Activated effector memory CD4-positive, alpha-beta T cell treated with Interleukin-2 at 50 U/mL for 16 hours (primary cell): ENCODE data around the gene ZNF789.
A peak's percentile ranks its signal among the peaks of the same experiment; 100 is the strongest.
"Not testable (repeated sequence)": the region's sequence is repeated elsewhere in the genome, so short reads cannot be mapped to it uniquely, and the experiment has no call there.

Experiments used
- DNase-seq: peaks from one replicate; pipeline ENCODE4 v3.0.0-alpha.2; 2020

The ZNF789 gene

DNA sequence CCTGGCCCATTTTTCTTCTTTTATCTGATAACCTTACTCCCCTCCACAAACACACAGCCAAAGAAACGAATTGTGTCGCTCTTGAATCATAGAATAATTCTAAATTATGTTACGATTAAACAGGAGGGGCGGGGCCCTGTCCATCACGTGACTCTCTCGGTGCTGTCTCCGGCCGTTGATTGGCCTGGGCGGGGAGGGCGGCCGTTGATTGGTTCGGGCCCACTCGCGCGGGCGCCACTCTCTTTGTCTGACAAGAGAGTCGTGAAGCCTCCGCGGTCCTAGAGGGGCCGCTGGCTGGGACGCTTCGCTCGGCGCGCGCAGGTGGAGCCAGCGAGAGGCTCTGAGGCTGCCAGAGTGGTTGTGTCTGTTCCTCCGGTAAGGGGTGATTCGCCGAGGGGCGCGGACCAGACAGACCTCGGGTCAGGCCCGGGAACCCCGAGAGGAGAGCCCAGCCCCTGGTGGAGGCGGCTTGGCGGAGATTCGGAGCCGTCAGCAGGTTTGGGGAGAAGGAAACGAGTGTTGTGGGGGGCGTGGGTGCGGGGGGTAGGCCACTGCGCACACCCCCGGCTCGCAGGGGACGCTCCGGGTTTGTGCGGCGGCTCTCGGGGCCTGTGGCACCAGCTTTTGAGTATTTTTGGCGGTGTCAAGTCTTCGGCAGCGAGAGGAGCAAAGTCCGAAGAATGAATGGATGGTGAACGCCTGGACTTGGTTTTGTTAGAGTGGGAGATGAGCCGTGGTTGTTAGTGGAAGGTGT, at the start of gene ZNF789:
Gene ZNF789, plus strand, starts transcription at position 330 of the 754 bp plus-strand sequence. CDS start 3,567 bp downstream, outside the sequence.
- peak; percentile 97 for DNase-seq

DNA sequence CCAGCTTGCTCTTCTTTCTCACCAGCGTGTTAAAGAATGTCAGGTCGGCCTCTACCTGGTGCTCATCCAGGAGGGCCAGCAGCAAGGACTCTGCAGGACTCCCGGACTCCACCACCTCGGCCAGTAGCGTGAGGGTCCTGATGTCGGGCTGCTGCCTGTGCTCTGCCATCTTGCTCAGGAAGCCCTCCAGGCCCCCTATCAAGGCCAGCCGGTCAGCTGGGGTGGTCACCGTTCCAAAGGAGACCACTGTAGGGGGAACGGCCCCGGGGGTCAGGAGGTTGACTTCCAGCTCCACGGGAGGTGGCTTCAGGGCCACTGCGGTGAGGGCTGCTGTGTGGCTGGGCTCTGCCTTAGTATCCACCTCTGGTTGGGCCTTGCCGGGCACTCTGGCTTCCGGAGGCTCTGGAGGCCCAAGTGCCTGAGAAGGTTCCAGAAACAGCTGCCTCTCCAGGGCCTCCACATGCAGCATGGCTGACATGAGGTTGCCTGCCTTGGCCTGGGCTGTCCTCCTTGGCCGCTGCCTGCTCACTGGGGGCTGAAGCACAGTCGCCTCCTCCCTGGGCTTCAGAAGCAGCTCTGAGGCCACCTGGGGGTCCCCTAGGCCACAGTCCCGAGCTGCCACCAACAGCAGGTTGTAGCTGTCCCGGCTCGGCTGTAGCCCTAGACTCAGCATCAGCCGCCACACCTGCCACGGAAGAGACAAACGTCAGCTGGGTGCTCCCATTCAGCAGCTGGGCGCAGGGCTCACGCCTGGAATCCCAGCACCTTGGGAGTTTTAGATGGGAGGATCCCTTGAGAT, 47.6 kb upstream of the ZNF789 start:
- no peak for DNase-seq

DNA sequence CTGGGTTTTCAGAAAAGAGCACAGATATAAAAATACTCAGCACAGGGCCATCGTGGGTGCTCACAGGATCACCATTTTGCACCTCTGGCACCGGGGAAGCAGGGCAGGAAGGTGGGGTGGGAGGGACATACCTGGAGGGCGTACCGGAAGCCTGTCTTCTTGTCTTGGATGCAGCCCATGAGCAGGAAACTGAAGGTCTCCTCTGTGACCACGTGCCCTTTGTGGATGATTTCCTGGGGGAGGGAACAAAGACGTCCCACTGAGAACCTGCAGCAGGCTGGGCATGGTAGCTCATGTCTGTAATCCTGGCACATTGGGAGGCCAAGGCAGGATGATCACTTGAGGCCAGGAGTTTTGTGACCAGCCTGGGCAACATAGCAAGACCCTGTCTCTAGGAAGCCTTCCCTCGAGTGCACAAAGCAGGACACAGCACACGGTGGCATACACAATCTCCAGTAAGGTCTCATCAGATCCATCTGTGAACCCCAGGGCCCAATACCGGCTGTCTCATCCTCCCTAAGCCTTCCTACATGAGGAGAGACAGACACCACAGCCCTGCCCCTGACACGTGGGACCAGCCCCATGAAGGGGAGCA, 43.6 kb upstream of the ZNF789 start:
- DNase-seq = no peak

DNA sequence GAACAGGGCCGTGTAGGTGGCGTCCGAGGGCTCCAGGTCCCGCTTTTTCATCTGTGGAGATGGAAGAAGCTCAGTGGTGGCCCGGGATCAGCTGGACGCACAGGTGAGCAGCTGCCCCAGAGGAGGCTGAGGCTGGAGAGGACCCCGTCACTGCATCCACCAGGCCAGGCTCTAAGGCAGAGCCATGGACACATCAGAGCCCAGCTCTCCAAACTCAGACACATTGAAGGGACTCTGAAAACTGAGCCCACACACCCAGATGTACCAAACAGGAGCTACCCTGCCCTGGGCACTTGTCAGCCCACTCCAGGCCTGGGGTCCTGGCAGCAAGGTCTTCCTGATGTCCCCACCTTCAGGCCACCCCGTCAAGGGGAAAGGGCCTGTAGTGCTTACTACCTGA, 42.9 kb upstream of the ZNF789 start:
- DNase-seq = no peak

DNA sequence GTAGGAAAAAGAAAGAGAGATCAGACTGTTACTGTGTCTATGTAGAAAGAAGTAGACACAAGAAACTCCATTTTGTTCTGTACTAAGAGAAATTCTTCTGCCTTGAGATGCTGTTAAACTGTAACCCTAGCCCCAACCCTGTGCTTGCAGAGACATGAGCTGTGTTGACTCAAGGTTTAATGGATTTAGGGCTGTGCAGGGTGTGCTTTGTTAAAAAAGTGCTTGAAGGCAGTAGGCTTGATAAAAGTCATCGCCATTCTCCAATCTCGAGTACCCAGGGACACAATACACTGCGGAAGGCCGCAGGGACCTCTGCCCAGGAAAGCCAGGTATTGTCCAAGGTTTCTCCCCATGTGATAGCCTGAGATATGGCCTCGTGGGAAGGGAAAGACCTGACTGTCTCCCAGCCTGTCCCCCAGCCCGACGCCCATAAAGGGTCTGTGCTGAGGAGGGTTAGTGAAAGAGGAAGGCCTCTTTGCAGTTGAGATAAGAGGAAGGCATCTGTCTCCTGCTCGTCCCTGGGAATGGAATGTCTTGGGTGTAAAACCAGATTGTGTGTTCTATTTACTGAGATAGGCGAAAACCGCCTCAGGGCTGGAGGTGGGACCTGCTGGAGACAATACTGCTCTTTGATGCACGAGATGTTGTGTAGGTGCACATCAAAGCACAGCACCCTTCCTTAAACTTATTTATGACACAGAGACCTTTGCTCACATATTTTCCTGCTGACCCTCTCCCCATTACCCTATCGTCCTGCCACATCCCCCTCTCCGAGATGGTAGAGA, 40.7 kb upstream of the ZNF789 start:
- not testable (repeated sequence) for DNase-seq

DNA sequence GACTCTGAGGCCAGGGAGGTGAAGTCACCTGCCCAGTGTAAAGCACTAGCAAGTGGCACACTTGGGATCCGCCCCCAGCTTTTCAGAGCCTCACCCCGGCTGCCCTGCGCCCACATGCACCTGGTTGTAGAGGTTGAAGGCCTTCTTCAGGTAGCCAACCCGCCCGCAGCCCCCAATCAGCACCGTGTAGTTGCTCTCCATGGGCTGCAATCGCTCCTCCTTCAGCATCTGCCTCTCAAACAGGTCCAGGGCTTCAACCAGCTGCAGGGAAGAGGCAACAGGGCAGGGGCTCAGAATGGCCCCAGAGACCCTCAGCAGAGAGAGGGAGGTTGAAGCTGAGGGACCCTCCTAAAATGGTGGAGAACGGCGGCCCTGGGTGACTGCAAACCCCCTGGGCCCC, 39.5 kb upstream of the ZNF789 start:
- DNase-seq = no peak

DNA sequence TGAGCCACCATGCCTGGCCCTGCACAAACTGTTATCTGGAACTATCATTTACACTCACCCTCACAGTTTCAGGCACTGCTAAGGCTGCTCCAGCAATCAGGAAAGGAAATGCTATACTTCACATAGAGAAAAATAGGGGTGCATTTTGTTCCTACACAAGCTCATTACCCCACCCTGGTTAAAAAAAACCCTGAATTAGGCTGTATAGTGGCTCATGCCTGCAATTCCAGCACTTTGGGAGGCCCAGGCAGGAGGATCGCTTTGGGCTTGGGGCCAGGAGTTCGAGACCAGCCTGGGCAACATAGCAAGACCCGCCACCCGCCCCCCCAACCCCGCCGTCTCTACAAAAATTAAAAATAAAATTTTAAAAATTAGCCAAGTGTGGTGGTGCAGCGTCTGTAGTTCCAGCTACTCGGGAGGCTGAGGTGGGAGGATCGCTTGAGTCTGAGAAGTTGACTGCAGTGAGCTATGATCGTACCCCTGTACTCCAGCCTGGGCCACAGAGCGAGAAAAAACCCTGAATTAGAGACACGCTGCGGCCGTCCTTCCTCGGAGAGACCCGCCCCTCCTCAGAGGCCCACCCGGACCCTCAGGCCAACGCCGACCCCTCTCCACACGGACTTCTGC, 34.6 kb upstream of the ZNF789 start:
- no peak for DNase-seq

DNA sequence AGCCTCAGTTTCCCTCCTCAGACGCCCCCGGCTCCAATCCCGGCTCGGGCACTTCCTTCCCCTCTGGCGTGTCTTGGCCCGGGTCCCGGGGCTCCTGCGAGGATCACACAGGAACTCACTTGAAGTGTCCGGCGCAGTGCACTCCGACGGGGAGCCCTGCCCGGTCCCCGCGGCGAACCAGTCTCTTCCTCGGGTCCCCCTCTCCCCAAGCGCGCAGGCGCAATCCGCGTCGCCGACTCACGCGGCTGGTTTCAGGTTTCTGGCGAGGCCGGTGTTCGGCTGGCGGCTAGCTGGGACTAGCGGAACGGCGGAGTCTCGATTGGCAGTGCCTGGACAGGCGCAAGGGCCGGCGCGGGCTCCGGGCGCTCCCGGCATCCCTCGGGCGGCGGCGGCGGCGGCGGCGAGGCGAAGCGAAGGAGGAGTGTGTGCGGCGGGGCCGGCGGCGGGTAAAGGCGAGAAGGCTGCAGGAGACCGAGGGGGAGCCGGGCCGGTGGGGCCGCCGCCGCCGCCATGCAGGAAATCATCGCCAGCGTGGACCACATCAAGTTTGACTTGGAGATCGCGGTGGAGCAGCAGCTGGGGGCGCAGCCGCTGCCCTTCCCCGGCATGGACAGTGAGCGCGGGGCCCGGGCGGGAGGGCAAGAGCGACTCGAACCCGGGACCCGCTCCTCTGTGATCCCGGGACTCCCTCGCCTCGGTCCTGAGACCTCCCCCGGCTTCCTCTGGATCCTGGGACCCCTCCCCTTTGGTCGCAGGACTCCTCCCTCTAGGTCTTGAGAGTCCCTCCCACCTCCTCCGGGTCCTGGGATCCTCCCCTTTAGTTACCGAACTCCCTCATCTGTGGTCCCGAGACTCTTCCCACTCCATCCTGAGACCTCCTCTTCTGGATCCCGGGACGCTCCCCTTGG, 33.9 kb upstream of the ZNF789 start, which contains the start of the genes CPSF4 and PTCD1:
Gene CPSF4, plus strand, starts transcription at position 371 of the 908 bp plus-strand sequence. Its CDS starts 140 bp downstream, at position 511.
Gene PTCD1, minus strand, starts transcription at position 226 of the 908 bp plus-strand sequence. CDS start 3,556 bp downstream, outside the sequence.
- peak; percentile 82 for DNase-seq

DNA sequence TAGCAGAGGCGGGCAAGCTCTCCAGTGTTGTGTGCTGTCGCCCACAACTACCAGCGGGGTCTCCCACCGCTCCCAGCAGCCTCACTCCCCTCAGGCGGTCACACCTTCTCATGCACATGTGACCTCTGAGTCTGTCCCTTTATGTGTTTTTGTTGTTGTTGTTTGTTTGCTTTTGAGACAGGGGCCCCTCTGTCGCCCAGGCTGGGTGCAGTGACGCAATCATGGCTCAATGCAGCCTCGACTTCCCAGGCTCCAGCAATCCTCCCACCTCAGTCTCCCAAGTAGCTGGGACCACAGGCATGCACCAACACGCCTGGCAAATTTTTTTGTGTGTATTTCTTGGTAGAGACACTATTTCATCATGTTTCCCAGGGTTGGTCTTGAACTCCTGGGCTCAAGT, 32.5 kb upstream of the ZNF789 start:
- DNase-seq = no peak

DNA sequence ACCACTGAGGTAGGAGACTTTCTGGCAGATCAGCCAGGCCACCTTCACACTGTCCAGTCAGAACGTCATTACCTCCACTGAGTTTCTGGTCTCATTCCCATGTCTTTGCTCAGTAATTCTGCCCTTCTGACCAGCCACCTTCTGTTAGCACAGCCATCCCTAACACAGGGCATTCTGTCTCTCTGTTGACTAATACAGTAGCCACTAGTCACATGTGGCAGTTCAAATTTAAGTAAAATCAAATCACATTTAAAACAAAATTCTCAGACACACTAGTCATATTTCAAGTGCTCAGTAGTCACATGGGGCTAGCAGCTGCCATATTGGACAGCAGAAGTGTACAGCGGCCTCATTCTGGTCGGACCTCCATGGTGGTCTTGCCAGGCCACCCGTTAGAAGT, 26.6 kb upstream of the ZNF789 start:
- DNase-seq = no peak

DNA sequence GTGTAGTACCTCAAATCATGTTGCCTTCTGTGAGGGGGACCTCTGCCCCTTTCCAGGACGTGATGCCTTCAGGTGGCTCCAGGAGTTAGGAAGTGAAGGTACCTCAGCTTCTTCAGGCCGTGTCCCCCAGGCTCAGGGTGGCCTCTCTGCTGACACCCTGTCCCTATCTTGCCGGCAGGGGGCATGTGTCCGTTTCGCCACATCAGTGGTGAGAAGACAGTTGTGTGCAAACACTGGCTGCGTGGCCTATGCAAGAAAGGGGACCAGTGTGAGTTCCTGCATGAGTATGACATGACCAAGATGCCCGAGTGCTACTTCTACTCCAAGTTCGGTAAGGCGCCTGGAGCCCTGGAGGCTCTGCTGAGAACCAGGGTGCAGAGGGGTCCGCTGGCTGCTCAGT, 24.7 kb upstream of the ZNF789 start:
- DNase-seq = no peak

DNA sequence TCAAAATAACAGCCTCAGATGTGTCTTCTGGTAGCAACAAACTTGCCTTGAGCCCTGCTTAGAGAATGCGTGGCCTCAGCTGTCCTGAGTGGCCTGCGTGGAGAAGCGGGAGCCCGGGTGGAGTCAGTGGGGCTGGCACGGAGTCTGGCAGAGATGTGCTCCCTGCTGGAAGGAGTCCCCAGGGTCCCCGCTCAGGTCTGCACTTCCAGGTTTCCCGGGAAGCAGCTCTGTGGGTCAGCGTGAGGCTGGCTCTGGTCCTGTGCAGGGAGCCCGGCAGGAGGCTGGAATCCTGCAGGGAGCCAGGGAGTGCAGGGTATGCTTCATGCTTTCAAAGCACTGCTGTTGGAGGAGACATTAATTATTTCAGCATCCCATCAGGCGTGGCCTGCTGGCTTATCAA, 23.8 kb upstream of the ZNF789 start:
- DNase-seq = no peak

DNA sequence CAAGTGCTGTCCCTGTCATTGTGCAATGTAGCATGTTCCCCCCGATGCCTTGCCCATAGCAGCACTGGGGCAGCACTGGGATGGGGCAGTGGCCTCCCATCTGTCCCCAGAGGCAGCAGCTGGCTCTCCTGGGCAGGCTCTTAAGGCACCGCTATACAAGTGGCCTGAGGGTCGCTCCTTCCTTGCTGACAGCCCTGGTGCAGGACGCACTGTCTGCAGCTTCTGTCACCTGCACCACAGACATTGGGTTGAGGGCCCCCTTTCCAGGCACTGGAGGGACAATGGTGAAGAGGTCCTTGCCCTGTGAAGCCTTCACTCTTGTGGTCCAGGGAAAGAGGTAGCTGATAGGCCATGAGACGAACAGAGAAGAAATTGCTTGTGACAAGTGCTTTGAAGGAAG, 23.4 kb upstream of the ZNF789 start:
- DNase-seq = no peak

DNA sequence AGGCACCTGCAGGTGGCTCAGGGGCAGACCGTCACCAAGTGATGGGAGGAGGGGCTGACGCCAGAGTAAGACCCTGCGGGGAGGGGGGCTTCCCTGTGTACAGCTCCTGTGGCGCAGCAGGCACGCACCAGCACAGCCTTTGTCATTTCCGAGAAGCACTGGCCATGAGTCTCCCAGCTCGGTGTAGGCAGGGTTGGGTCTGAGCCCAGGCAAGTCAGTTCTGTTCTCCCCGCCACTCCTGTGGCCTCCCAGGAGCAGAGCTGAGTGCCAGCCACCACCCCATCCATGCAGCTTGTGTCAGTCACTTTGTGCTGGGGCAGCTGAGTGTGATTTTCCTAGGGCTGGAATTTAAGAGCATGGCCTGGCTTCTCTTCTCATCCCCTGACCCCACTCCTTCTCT, 20.8 kb upstream of the ZNF789 start:
- no peak for DNase-seq

DNA sequence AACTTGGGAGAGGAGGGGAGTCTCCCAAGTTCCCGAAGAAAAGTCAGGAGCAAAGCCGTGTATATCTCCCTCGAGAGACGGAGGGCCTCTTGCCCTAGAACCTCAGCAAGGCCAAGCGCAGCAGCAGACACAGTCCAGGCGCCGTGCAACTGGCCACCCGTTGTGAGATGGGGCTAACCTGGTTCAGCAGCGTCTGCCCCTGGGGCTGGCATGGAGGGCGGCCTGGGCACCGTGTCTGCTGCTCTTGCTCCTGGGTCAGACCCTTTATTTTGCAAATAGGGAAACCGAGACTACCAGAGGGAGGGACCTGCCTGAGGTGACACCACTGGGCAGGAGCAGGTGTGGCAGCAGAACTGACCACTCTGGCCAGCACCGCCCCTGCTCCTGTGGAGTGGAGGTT, 20.1 kb upstream of the ZNF789 start:
- no peak for DNase-seq

DNA sequence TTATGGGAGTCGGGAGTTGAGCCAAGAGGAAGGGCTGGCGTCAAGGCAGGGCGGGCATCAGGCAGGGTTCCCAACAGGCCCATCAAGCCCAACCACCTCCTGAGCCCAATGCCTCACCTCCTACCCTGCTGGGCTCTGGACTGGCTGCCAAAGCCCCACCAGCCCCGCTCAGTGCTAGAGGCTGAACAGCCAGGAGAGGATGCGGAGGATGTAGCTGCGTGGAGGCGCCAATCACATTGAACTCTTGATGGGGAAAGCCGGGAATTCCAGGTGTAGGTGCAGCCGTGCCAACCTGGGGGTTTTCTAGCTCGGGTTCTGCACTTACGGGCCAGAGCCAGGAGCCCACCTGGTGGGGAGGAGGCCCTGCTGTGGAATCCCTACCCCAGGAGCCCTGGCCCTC, 19.6 kb upstream of the ZNF789 start:
- DNase-seq = no peak

DNA sequence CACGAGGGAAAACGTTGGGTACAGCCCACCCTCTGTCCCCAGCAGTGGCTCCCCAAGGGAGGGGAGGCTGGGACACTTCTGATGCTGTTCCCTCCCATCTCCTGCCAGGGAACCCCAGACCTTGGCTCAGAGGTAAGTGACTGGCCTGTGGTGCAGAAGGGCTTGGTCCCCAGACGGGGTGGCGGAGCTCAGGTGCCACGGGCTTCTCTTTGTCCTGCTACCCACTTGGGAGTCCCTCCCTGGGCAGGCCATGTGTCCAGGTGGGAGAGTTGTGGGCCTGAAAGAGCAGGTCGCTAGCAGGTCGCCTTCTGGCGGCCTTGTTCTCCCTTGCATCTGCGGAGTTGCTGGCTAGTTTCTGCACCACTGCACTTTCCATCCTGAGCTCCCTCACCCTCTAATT, 16.8 kb upstream of the ZNF789 start:
- no peak for DNase-seq

DNA sequence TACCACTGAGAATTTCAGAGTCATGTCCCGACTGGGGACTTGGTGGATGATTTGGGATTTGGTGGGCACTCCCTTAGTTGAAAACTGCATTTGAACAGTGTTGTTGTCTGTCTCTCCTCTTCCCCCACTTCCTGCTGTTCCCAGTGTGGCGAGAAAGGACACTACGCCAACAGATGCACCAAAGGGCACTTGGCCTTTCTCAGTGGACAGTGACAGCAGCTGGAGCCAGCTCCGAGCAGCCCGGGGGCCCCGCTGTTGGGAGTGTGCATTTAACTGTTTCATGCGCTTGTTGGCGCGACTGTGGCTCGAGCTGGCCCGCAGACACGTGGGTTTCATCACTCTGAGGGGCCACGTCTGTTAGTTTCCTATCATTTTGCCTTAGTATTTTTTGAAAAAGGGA, 16.4 kb upstream of the ZNF789 start:
- no peak for DNase-seq

DNA sequence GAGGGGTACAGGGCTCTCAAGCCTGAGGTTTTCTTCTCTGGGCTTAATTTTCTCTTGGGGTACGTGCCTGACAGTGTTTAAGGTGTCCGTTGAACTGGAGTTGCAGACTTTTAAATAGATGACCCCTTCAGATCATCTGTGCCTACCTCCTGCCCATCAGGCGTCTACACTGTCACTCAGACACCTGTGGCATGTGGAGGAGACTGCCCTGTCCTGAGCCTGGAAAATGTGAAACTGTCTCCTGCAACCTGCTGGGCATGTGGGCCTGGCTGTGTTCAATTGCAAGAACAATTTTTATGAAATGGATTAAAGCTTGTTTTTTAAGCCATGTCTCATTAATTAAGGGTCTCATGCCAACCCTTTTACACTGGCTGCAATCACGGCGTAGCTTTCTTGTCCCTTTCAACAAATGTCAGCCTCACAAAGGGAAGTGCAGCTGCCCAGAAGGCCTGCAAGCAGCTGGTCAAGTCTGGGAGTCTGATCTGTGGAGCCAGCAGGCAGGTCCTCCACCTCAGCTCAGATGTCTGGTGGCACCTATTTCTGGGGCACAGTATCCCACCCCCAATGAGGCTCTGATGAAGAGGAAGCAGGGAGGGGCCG, 15.5 kb upstream of the ZNF789 start:
- DNase-seq = no peak

DNA sequence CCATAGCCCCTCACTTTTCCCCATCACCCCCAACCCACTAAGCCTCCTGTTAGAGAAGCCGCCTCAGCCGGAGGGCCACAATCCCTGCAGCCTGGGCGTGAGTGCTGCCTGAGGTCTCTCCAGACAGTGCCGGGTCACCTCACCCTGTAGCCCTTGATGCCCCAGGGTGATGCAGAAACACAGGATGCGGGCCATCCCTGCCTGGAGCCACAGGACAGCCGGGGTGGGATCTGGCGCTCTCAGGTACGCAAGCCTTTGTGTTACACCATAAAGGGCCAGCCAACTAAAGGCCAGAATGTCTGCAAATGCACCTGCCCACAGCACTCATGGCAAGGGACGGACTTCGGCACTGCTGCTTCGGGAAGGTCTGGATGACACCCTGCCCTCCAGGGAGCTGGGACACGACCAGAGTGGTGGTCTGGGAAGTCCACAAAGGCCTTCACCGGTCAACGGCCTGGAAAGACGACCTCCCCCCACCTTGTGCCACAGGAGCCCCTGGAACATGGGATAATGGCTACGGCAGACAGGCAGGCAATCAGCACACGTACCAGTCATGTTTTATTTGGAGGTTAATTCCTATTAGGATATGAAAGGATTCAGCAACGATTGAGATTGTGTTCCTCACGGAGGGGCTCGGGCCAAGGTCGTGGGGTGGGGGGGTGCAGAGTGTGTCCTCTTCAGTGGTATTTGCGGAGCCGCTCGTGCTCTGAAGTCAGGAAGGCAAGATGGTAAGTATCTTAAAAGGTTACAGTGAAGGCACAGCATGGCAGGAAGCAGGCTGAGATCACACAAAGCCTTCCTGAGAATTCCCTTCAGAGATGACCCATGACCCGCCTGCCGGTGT, 14.8 kb upstream of the ZNF789 start:
- DNase-seq = no peak
